Esophagus squamous epithelium (tissue), 5 donors: ENCODE results near the gene LILRB1. TPM values are rescaled to one million over a fixed set of nuclear protein-coding genes. Genes with fewer than 3 reads are reported as not detected.
"Not testable (repeated sequence)": the region's sequence is repeated elsewhere in the genome, so short reads cannot be mapped to it uniquely, and the experiment has no call there.

Source experiments
- DNase-seq: peaks from one replicate; lab custom pipeline; 2025; lab: John Stamatoyannopoulos, UW
- H3K27ac ChIP-seq, 4 donors: fragments of 200-600 bp; sonication (generic); one replicate each; pipeline ENCODE4 v1.5.1; 2016 to 2019; ENCODE audit warnings: mild to moderate bottlenecking in 1 of 4
- H3K27me3 ChIP-seq, 4 donors: fragments of 200-600 bp; sonication (generic); 1 replicate in 3 of 4; 2 replicates in 1 of 4; pipeline versions ENCODE4 v1.5.1 to v1.6.0; 2017 to 2021; ENCODE audit warnings: antibody characterized with exemption in 1 of 4
- H3K36me3 ChIP-seq, 3 donors: fragments of 200-600 bp; sonication (generic); one replicate each; pipeline ENCODE4 v1.5.1; 2016 to 2019
- H3K4me1 ChIP-seq, 3 donors: fragments of 200-600 bp; sonication (generic); one replicate each; pipeline ENCODE4 v1.5.1; 2017 to 2019
- H3K4me3 ChIP-seq, 4 donors: fragments of 200-600 bp; sonication (generic); 1 replicate in 3 of 4; 2 replicates in 1 of 4; pipeline ENCODE4 v1.5.1; 2016 to 2019; ENCODE audit warnings: mild to moderate bottlenecking in 2 of 4, moderate library complexity in 1 of 4
- H3K9me3 ChIP-seq, 3 donors: fragments of 200-600 bp; sonication (generic); one replicate each; pipeline ENCODE4 v1.5.1; 2016 to 2019
- POLR2A ChIP-seq, 4 donors: fragments of 450-650 bp; IDR thresholded peaks; one replicate each; pipeline ENCODE4 v1.6.1; 2017; ENCODE audit warnings: antibody characterized with exemption in 4 of 4, mild to moderate bottlenecking in 4 of 4, moderate library complexity in 3 of 4
- WGBS, 2 donors: methylation state at CpG; one replicate each; pipeline ENCODE4 v1.1.5; 2018; 5-methylcytosine and 5-hydroxymethylcytosine counted together
- intact Hi-C: fragments of 100-400 bp; cut with DNase I; formaldehyde crosslinking; loops from one replicate; pipeline ENCODE4 v1.15.0; 2022
- total RNA-seq, 4 donors: library from RNA; depleted of rRNA; stranded (reverse); fragments of >200 nt; gene quantifications; one replicate each; pipeline ENCODE4 v1.1.0, GENCODE V29; 2016
- TF ChIP-seq, protein P1 (sequence below), 6 experiments: fragments of 450-650 bp in 4 of 6; fragments of 200-600 bp in 2 of 6; sonication (generic) in 2 of 6; IDR thresholded peaks; one replicate each; pipeline ENCODE4 v1.5.1; 2016 to 2019; ENCODE audit warnings: antibody characterized with exemption in 6 of 6, mild to moderate bottlenecking in 4 of 6, moderate library complexity in 4 of 6
- donor health status: DM: yes; HTN: yes; CAD: no.

LILRB1 gene
- total RNA-seq, 4 donors from 2014 or later, result 0.75 to 2.3 (median 1.5) TPM; not detected in 1

DNA sequence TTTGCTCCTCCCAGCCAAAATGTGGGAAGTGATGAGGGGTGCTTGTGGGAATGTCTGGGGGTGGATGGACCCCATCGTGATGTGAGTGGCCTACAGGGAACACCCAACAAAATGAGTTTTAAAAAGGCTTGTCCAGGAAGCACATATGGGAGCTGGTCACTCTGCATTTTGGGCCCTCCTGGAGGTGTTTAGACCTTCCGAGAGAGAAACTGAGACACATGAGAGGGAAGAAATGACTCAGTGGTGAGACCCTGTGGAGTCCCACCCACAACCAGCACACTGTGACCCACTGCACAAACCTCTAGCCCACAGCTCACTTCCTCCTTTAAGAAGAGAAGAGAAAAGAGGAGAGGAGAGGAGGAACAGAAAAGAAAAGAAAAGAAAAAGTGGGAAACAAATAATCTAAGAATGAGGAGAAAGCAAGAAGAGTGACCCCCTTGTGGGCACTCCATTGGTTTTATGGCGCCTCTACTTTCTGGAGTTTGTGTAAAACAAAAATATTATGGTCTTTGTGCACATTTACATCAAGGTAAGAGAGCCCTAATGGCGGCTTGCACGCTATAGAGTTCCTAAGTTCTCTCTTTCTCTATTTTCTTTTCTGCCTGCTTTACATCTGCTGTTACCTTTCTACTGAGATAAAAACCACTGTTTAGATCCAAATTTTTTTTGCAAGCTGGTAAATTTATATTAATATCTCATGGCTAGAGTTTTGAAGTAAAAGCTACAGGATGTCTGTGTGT is 13.3 kb upstream of the LILRB1 start:
- Histone ChIP-seq H3K27ac (peak overlapping the region in 2 of 4 donors; percentile 13 to 28), H3K9me3 (no peaks in the 10 kb centered on the region), H3K4me3 (no peak overlapping the region), H3K27me3 (no peaks in the 10 kb centered on the region), H3K4me1 (no peaks in the 10 kb centered on the region), H3K36me3 (no peaks in the 10 kb centered on the region)
- WGBS, 2 donors, result 41 to 51% methylated on average over 5 of the region's 5 CpGs
- intact Hi-C loops, result no loop called here
- DNase-seq, result no peak
- TF ChIP-seq POLR2A (IDR thresholded peaks at IDR 0.05), result no peak
- TF ChIP-seq, protein P1, sequence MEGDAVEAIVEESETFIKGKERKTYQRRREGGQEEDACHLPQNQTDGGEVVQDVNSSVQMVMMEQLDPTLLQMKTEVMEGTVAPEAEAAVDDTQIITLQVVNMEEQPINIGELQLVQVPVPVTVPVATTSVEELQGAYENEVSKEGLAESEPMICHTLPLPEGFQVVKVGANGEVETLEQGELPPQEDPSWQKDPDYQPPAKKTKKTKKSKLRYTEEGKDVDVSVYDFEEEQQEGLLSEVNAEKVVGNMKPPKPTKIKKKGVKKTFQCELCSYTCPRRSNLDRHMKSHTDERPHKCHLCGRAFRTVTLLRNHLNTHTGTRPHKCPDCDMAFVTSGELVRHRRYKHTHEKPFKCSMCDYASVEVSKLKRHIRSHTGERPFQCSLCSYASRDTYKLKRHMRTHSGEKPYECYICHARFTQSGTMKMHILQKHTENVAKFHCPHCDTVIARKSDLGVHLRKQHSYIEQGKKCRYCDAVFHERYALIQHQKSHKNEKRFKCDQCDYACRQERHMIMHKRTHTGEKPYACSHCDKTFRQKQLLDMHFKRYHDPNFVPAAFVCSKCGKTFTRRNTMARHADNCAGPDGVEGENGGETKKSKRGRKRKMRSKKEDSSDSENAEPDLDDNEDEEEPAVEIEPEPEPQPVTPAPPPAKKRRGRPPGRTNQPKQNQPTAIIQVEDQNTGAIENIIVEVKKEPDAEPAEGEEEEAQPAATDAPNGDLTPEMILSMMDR (IDR thresholded peaks at IDR 0.05), result no peak

GRCh38 chr19:54620464-54620863 is 9.8 kb upstream of the LILRB1 start:
- no peak for DNase-seq
- TF ChIP-seq, protein P1 (IDR thresholded peaks at IDR 0.05), result no peak
- TF ChIP-seq POLR2A (IDR thresholded peaks at IDR 0.05), result no peak
- intact Hi-C loops, result no loop called here
- H3K27me3 ChIP-seq, result no peaks in the 10 kb centered on the region
- no peak overlapping the region for H3K4me3 ChIP-seq
- H3K27ac ChIP-seq, result no peak overlapping the region
- no peaks in the 10 kb centered on the region for H3K36me3 ChIP-seq
- H3K4me1 ChIP-seq, result no peaks in the 10 kb centered on the region
- 67 to 69% methylated on average over 4 of the region's 4 CpGs for whole genome bisulfite sequencing, 2 donors
- no peaks in the 10 kb centered on the region for H3K9me3 ChIP-seq

GRCh38 chr19:54622431-54622830 is 7.9 kb upstream of the LILRB1 start:
- TF ChIP-seq POLR2A (IDR thresholded peaks at IDR 0.05), result no peak
- TF ChIP-seq, protein P1 (IDR thresholded peaks at IDR 0.05), result no peak
- H3K27me3 ChIP-seq, result no peaks in the 10 kb centered on the region
- no peak overlapping the region for H3K4me3 ChIP-seq
- whole genome bisulfite sequencing, 2 donors, result 49 to 59% methylated on average over 4 of the region's 4 CpGs
- H3K9me3 ChIP-seq, result no peaks in the 10 kb centered on the region
- H3K4me1 ChIP-seq, result no peaks in the 10 kb centered on the region
- intact Hi-C loops, result no loop called here
- DNase-seq, result no peak
- H3K36me3 ChIP-seq, result no peaks in the 10 kb centered on the region
- H3K27ac ChIP-seq, result no peak overlapping the region

GRCh38 chr19:54624234-54624633 is 6.0 kb upstream of the LILRB1 start:
- H3K36me3 ChIP-seq, H3K9me3 ChIP-seq, H3K4me1 ChIP-seq, H3K27ac ChIP-seq, H3K27me3 ChIP-seq, H3K4me3 ChIP-seq, intact Hi-C loops, DNase-seq: not testable (repeated sequence)
- 60% methylated on average over 1 of the region's 10 CpGs; no CpG with 5 or more reads in 1 of the 2 donors for WGBS, 2 donors

DNA sequence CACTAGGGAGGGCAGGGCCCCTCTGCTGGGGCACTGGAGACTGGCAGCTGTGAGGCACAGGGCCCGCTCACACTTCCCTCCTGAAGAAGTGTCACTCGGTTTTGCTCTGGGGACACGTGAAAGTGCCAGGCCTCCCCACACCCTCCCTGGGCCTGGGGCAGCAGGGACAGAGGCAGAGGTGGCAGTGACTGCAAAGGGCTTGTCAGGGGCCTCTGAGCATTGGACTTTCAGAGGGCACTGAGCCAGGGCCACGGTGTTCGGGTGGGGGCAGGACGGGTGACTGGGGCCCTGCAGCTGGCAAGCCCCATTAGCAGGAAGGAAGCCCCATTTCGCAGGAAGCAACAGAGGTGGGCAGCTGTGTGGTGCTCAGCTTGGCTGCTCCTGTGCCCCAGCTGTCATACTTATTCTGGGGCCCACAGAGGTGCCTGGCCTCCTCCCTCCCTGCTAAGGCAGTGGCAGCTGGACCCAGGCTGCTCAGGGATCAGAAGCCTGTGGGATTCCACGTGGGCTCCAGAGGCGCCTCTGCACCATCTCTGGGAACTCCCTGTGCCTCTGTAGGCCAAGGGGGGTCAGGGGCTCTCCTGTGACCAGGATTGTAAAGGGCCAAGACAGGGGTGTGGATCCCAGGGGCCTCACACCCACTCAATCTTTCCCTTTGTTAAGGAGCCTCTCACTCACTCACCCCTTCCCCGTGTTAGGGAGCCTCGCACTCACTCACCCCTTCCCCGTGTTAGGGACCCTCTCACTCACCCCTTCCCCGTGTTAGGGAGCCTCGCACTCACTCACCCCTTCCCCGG is 5.2 kb upstream of the LILRB1 start:
- intact Hi-C loops, DNase-seq, H3K4me1 ChIP-seq, H3K27me3 ChIP-seq, H3K27ac ChIP-seq, H3K9me3 ChIP-seq, H3K36me3 ChIP-seq, H3K4me3 ChIP-seq: not testable (repeated sequence)
- WGBS, 2 donors, result 69 to 94% methylated on average over 6 to 7 of the region's 15 CpGs

DNA sequence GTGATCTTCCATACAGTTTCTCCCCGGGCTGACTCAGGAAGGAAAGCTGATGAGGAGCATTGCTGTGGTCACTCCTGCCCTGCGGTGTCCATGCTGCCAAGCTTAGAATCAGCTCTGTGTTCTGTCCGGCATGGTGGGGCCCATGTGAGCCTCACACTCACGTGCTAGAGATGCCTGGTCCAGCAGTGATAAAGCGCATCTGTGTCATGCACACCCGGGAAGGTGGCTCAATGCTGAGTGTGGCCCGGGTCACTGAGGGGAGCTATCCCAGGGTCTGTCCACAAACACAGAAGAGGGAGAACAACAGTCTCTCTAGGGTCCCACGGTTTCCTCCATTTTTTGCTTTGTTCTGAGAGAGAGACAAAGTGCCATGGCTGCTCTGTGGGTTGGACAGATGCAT is 3.5 kb upstream of the LILRB1 start:
- Histone ChIP-seq H3K27ac (no peak overlapping the region), H3K4me1 (peaks cover 0 to 9% (median 0%) of the 10 kb centered on the region in 3 donors), H3K27me3 (peaks cover 0 to 17% (median 0%) of the 10 kb centered on the region in 4 donors), H3K36me3 (no peaks in the 10 kb centered on the region), H3K4me3 (no peak overlapping the region), H3K9me3 (no peaks in the 10 kb centered on the region)
- DNase-seq, result no peak
- no peak for TF ChIP-seq POLR2A (IDR thresholded peaks at IDR 0.05)
- TF ChIP-seq, protein P1 (IDR thresholded peaks at IDR 0.05), result no peak
- intact Hi-C loops, result no loop called here
- WGBS, 2 donors, result 56 to 77% methylated on average over 2 to 8 of the region's 8 CpGs

DNA sequence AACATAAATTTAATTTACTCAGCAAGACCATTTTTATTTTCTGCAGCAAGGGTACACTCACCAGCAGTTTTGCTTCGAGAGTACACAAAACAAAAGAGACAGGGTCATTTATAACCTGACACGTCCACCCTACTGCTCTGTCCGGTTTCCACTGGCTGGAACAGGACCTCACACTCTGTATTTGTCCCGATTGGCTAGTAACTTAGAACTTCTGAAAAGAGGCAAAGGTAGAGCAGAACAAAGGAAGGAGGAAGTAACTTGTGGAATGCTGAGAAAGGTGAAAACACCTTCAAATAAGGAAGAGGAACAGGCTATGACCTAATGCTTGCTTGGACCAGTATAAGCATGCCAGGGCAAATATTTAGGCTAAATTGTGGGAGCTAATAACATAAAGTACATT is 2.4 kb upstream of the LILRB1 start:
- H3K4me3 ChIP-seq, DNase-seq, H3K9me3 ChIP-seq, H3K4me1 ChIP-seq, H3K36me3 ChIP-seq, intact Hi-C loops: not testable (repeated sequence)
- Histone ChIP-seq H3K27me3 (peaks cover 0 to 27% (median 0%) of the 10 kb centered on the region in 4 donors), H3K27ac (peak overlapping the region in 3 of 4 donors; percentile 20 to 70 (median 46))
- 12 to 35% methylated on average over 4 of the region's 4 CpGs for WGBS, 2 donors
